NCI-H524 treated with DMSO at 0.1 percent for 48 hours (cell line): ENCODE data around the gene ZMYND10.

Experiments used
- DNase-seq: peaks from one replicate; lab custom pipeline; 2025; lab: John Stamatoyannopoulos, UW

ZMYND10 gene

GRCh38 chr3:50345586-50346234 is at the start of gene ZMYND10:
TSS of gene ZMYND10 (minus strand) at chr3:50345732. CDS start at chr3:50345579, 153 bp downstream.
- DNase-seq, result no peak

DNA sequence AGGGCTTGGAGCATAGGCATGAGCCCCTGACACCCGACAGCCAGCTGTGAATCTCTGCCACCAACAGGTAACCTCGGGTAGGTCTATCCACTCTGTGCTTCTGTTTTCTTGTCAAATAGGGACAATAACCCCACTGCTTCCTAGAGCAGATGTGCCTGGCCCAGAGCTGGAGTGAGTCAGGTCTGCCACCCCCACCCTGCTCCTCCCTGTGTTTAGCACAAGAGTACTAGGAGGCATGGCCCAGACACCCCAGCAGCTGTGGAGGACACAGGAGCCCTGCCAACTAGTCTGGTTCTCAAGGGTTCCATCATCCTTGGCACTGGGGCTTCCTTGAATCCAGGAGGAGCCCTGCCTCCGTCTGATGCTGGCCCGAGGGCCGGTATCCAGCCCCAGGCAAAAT is 47.5 kb upstream of the ZMYND10 start:
- no peak for DNase-seq

- no peak for DNase-seq
Measured at GRCh38 chr3:50392101-50392715, 46.7 kb upstream of the ZMYND10 start.

GRCh38 chr3:50390508-50391224 is 45.1 kb upstream of the ZMYND10 start:
- peak; percentile 31 for DNase-seq

- no peak for DNase-seq
Measured at GRCh38 chr3:50389414-50389767, 43.9 kb upstream of the ZMYND10 start.

DNA sequence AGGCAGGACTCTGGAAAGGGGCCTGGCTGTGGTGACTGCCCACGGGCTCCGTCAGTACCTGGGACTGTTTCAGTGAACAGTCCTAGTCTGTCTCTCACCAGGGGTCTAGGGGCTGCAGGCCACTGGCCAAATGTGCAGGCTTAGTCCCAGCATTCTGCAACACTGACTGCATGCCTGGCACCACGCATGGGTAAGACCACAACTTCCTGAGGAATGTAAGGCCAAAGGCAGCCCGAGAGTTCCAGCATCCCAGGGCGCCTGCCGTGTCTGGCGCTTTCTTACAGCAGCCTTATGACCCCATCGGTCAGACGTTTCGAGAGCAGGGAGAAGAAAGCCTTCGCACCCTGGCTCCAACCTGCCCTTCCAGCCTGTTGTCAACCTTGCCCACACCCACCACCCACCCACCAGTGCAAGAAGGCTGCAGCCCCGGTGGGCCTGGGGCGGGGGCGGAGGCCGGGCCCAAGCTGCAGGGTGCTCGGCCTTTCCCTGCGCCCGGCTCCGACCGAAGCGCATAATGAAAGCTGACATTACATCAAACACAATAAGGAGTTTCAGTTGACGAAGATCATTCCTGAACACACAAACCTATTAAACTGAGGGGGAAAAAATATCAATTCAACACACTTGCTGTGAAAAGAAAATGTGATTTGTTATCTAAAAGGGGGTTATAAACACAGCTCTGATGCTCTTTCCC is 43.3 kb upstream of the ZMYND10 start:
- DNase-seq, result no peak

GRCh38 chr3:50388016-50388719 is 42.6 kb upstream of the ZMYND10 start:
- peak; percentile 50 for DNase-seq

- no peak for DNase-seq
Measured at GRCh38 chr3:50385754-50386153, 40.2 kb upstream of the ZMYND10 start.

GRCh38 chr3:50383750-50384149 is 38.2 kb upstream of the ZMYND10 start:
- DNase-seq, result no peak

- no peak for DNase-seq
Measured at GRCh38 chr3:50382722-50383121, 37.2 kb upstream of the ZMYND10 start.

DNA sequence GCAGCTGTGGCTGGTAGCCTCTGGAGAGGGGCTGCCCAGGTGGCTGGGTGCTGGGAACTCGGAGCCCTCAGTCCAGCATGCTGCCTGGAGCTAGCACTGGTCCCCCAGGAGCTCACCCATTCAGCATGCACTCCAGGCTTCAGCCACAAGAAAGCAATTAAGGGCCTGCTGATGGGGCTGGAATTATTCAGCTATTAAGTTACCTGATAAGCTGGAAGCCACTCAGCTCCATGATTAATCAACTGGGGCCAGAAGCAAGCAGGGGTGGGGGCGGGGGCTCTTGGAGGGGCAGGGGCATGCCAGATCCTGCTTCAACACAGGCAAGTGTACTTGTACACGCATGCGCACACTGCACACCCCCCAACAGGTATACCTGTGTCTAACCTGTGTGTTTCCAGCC is 35.9 kb upstream of the ZMYND10 start:
- DNase-seq, result peak; percentile 27

- DNase-seq, result no peak
Measured at GRCh38 chr3:50380405-50381085, 35.0 kb upstream of the ZMYND10 start.

- no peak for DNase-seq
Measured at GRCh38 chr3:50378757-50379156, 33.2 kb upstream of the ZMYND10 start.

- DNase-seq, result no peak
Measured at GRCh38 chr3:50378024-50378423, 32.5 kb upstream of the ZMYND10 start.

- no peak for DNase-seq
Measured at GRCh38 chr3:50375258-50375931, 29.9 kb upstream of the ZMYND10 start.

- DNase-seq, result no peak
Measured at GRCh38 chr3:50374363-50375257, 29.1 kb upstream of the ZMYND10 start.

GRCh38 chr3:50373146-50374051 is 27.9 kb upstream of the ZMYND10 start:
- DNase-seq, result no peak

- no peak for DNase-seq
Measured at GRCh38 chr3:50372349-50372748, 26.8 kb upstream of the ZMYND10 start.
